Ovary (tissue), 9 donors: Measurements from ENCODE around the gene PLEKHH1. TPM values are rescaled to one million over a fixed set of nuclear protein-coding genes. Genes with fewer than 3 reads are reported as not detected.

Experiments used
- DNase-seq, 5 donors: peaks; one replicate each; pipeline ENCODE4 v3.0.0-alpha.2; 2019 to 2020
- H3K27ac ChIP-seq, 2 donors: fragments of 200-600 bp; one replicate each; pipeline versions ENCODE4 v1.5.1 to v1.8.0; 2019 to 2022
- H3K27me3 ChIP-seq: fragments of 200-600 bp; one replicate; pipeline ENCODE4 v1.8.0; 2022
- H3K36me3 ChIP-seq: fragments of 200-600 bp; sonication (generic); one replicate; pipeline ENCODE4 v1.5.1; 2019
- H3K4me1 ChIP-seq: one replicate; pipeline ENCODE4 v1.8.1; 2013; ENCODE audit warnings: mild to moderate bottlenecking, moderate library complexity; ENCODE audit not compliant: insufficient read depth
- H3K4me3 ChIP-seq: fragments of 200-600 bp; sonication (generic); one replicate; pipeline ENCODE4 v1.5.1; 2017
- H3K9me3 ChIP-seq, 2 donors: fragments of 200-600 bp in 1 of 2; sonication (generic) in 1 of 2; one replicate each; pipeline versions ENCODE4 v1.5.1 to v1.8.1; 2013 to 2019; ENCODE audit warnings: mild to moderate bottlenecking in 1 of 2, moderate library complexity in 1 of 2
- EP300 ChIP-seq: sonication (generic); formaldehyde crosslinking; IDR thresholded peaks from one replicate; pipeline ENCODE4 v1.6.1; 2017; ENCODE audit warnings: antibody characterized with exemption
- POLR2A ChIP-seq: fragments of 450-650 bp; IDR thresholded peaks from one replicate; pipeline ENCODE4 v1.6.1; 2017; ENCODE audit warnings: antibody characterized with exemption, mild to moderate bottlenecking, moderate library complexity
- WGBS, 3 donors: extraction: QIAGEN DNeasy Blood & Tissue Kit in 1 of 3; methylation state at CpG; one replicate each; pipeline versions ENCODE4 v1.1.5 to v1.1.7; 2013 to 2017; 5-methylcytosine and 5-hydroxymethylcytosine counted together
- intact Hi-C, 4 donors: fragments of 100-400 bp; cut with DNase I; formaldehyde crosslinking; loops; one replicate each; pipeline versions ENCODE4 v1.11.0 to v1.15.1; 2022 to 2023
- polyA plus RNA-seq, 2 donors: library from polyadenylated mRNA; stranded (reverse); fragments of 200-250 nt in 1 of 2; fragments of 350-450 nt in 1 of 2; fragmentation: Illumina TruSeq in 1 of 2; extraction: RNeasy Lipid Tissue Mini Kit (QIAGEN cat#74804) in 1 of 2; gene quantifications; one replicate each; pipeline ENCODE4 v1.2.3, GENCODE V29; 2013 to 2014
- total RNA-seq, 7 donors: library from RNA; depleted of rRNA in 2 of 7; stranded (reverse); fragments of >200 nt in 2 of 7; fragmentation: NEBNext Ultra II Directional in 3 of 7; extraction: Animal tissue kit (Norgen Biotek cat#: 25700) in 3 of 7; gene quantifications; one replicate each; pipeline versions ENCODE4 v1.1.0 to v1.2.4, GENCODE V29; 2016 to 2023
- TF ChIP-seq, protein P1 (sequence below), 3 donors: fragments of 450-650 bp in 2 of 3; fragments of 200-600 bp in 1 of 3; IDR thresholded peaks; one replicate each; pipeline versions ENCODE4 v1.5.1 to v1.8.0; 2016 to 2022; ENCODE audit warnings: antibody characterized with exemption in 3 of 3, mild to moderate bottlenecking in 1 of 3
- donor health status: DM: no; HTN: no; CAD: no; lungs with moderate emphysema.
- donor health status: DM: no; HTN: no; CAD: no.
- donor health status: Bipolar disorder and iron deficiency.
- donor health status: DM: yes; HTN: yes; CAD: no.
- donor health status: DM: no; HTN: no; CAD: no.
- donor health status: DM: yes; HTN: yes; CAD: no.

Gene PLEKHH1
- total and polyA plus RNA-seq, 9 donors, result 0.78 to 15.7 (median 3.9) TPM

DNA sequence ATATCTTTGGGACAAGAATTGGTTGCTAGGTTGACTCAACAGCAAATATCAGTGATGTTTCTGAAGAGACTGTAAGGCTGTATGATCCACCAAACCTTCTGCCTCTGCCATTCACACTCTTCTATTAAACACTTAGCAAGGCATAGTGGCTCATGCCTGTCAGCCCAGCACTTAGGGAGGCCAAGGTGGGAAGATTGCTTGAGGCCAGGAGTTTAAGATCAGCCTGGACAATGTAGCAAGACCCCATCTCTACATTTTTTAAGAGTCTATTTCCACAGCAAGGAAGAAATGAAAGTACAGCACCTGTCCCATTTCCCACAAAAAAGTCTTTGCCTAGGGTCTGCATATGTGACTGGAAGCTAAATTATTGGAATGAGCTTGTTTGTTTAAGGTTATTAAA lies 94.4 kb downstream of the PLEKHH1 start:
- no peaks in the 10 kb centered on the region for H3K36me3 ChIP-seq

DNA sequence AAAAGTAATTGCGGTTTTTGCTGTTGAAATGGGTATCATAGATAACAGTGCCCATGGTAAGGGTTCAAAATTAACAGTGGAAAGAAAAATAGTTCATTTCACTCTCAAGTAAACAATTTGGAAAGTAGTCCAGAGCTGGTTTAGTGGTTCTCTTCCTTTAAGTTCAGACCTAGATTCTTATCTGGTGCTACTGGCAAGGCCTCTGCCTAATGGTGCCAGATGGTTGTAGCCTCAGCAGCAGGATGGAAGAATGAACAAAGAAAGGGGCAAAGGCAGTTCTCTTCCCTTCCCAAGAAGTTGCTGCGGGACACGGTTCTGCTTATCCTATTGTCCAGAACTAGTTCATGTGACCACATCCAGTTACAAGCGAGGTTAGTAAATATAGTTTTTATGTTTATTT lies 97.1 kb downstream of the PLEKHH1 start:
- intact Hi-C loops, result no loop called here
- Histone ChIP-seq H3K27me3 (no peaks in the 10 kb centered on the region), H3K9me3 (no peaks in the 10 kb centered on the region), H3K4me1 (no peaks in the 10 kb centered on the region), H3K4me3 (no peak overlapping the region), H3K27ac (no peak overlapping the region), H3K36me3 (no peaks in the 10 kb centered on the region)
- TF ChIP-seq EP300 (no peak), POLR2A (no peak)
- TF ChIP-seq, protein P1, sequence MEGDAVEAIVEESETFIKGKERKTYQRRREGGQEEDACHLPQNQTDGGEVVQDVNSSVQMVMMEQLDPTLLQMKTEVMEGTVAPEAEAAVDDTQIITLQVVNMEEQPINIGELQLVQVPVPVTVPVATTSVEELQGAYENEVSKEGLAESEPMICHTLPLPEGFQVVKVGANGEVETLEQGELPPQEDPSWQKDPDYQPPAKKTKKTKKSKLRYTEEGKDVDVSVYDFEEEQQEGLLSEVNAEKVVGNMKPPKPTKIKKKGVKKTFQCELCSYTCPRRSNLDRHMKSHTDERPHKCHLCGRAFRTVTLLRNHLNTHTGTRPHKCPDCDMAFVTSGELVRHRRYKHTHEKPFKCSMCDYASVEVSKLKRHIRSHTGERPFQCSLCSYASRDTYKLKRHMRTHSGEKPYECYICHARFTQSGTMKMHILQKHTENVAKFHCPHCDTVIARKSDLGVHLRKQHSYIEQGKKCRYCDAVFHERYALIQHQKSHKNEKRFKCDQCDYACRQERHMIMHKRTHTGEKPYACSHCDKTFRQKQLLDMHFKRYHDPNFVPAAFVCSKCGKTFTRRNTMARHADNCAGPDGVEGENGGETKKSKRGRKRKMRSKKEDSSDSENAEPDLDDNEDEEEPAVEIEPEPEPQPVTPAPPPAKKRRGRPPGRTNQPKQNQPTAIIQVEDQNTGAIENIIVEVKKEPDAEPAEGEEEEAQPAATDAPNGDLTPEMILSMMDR (IDR thresholded peaks at IDR 0.05), result no peak
- 88 to 94% (median 90%) methylated on average over 4 of the region's 4 CpGs for WGBS, 3 donors
- no peak for DNase-seq

More for the DNA sequence above, 94.4 kb downstream of the PLEKHH1 start:
- no peaks in the 10 kb centered on the region for H3K27me3 ChIP-seq
- no peak overlapping the region for H3K27ac ChIP-seq
- intact Hi-C loops, result no loop called here
- no peak for DNase-seq
- H3K4me3 ChIP-seq, result no peak overlapping the region
- TF ChIP-seq EP300, result no peak
- no peaks in the 10 kb centered on the region for H3K4me1 ChIP-seq
- H3K9me3 ChIP-seq, result no peaks in the 10 kb centered on the region

DNA sequence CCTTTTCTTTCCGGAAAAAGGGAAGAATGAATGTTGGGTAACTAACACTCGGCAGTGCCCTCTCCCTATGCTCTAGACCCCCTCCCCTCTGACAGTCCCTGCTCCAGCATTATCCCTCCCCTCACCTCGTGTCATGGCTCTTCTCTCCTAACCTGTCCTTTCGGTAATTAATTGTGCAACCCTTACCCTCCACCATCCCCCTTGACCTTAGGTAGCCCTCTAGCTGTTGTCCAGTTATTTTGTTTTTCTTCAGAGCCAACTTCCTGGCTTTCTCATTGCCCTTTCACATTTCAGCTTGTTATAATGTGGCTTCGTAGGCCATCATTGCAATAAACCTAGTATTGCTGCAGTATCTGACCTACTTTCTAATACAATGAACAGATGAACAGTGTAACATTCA lies 97.8 kb downstream of the PLEKHH1 start:
- 61 to 70% (median 69%) methylated on average over 5 of the region's 5 CpGs for WGBS, 3 donors
- H3K36me3 ChIP-seq, result no peaks in the 10 kb centered on the region
- intact Hi-C loops, result no loop called here

DNA sequence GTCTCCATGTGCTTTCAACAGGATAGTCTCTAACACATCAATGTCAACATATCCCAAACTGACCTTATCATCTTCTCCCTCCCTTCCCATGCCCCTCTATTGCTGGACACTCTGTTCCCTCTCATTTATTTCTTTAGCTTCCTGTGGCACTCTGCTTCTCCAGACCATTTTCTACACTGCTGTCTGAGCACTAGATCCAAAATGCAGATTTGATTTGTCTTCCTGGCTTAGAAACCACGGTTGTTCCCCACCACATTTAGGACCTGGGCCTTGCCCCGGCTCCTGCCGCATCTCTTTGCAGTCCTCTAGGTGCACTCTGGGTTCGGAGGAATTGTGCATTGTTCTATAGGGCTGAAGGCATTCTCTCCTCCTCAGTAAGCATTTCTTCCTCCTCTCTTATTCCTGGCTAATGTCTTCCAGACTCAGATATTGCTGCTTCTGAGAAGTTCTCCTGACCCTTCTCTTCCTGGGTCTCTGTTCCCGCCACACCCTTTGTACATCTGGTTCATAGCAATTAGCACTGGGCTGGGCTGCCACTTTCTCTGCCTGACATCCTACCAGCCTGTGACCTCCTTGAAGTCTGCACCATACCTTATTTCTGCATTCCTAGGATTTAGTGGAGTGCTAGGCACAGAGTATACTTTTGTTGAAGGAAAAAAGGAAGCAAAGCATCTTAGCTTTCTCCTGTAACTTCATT lies 100.5 kb downstream of the PLEKHH1 start:
- Histone ChIP-seq H3K27me3 (no peaks in the 10 kb centered on the region), H3K9me3 (no peaks in the 10 kb centered on the region), H3K4me3 (no peak overlapping the region), H3K4me1 (no peaks in the 10 kb centered on the region), H3K36me3 (no peaks in the 10 kb centered on the region), H3K27ac (no peak overlapping the region)
- intact Hi-C loops, result no loop called here
- TF ChIP-seq EP300 (no peak), POLR2A (no peak)
- TF ChIP-seq, protein P1 (IDR thresholded peaks at IDR 0.05), result no peak
- 88 to 91% (median 90%) methylated on average over 5 of the region's 5 CpGs for WGBS, 3 donors
- DNase-seq, result no peak

More for the DNA sequence above, 97.8 kb downstream of the PLEKHH1 start:
- H3K9me3 ChIP-seq, result no peaks in the 10 kb centered on the region
- DNase-seq, result no peak
- no peak overlapping the region for H3K4me3 ChIP-seq
- H3K4me1 ChIP-seq, result no peaks in the 10 kb centered on the region
- no peak overlapping the region for H3K27ac ChIP-seq
- no peaks in the 10 kb centered on the region for H3K27me3 ChIP-seq
- TF ChIP-seq, protein P1 (IDR thresholded peaks at IDR 0.05), result no peak
- TF ChIP-seq EP300 (no peak), POLR2A (no peak)

DNA sequence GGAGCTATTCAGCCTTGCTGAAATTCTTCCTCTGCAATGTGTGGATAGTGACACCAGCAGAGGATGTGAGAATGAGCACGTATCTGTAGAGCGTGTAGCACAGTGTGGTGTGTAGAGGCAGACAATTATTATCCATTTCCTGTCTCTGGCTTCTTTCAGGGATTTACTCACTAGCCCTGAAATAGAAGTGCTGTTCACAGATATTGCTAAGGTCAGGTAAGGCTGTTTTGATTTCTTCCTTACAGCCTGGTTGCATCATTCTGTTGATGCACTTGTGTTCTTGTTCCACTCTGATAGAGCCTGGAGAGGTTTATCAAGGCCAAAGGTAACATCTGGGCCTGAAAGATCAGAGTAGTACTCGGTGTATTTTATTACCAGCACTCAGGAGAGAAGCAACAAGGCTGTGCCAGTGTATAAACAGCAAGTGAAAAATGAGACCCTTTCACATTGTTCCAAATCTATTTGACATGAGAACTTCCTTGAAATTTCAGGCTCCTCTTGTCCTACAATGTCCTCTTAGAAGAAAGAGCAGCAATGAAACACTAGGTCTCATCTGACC lies 103.3 kb downstream of the PLEKHH1 start:
- no peaks in the 10 kb centered on the region for H3K9me3 ChIP-seq
- H3K27ac ChIP-seq, result no peak overlapping the region
- 66 to 76% (median 71%) methylated on average over 3 of the region's 3 CpGs for WGBS, 3 donors
- H3K27me3 ChIP-seq, result no peaks in the 10 kb centered on the region
- intact Hi-C loops, result no loop called here
- TF ChIP-seq POLR2A, result no peak
- TF ChIP-seq, protein P1 (IDR thresholded peaks at IDR 0.05), result no peak
- no peak for TF ChIP-seq EP300
- DNase-seq, result no peak
- no peaks in the 10 kb centered on the region for H3K4me1 ChIP-seq
- no peaks in the 10 kb centered on the region for H3K36me3 ChIP-seq
- H3K4me3 ChIP-seq, result no peak overlapping the region
